ES-I3 (cell line): ENCODE results near the gene NTS.

Source experiments
- H3K36me3 ChIP-seq: 2 replicates; pipeline ENCODE4 v1.6.1; 2013; ENCODE audit warnings: mild to moderate bottlenecking, low read length, control low read depth, moderate library complexity; ENCODE audit not compliant: insufficient read depth
- H3K4me1 ChIP-seq: 2 replicates; pipeline ENCODE4 v1.6.1; 2013; ENCODE audit warnings: mild to moderate bottlenecking, control low read depth, low read length; ENCODE audit not compliant: insufficient read depth
- H3K9ac ChIP-seq: 2 replicates; pipeline ENCODE4 v1.6.1; 2013; ENCODE audit warnings: low read depth, mild to moderate bottlenecking, low read length, moderate library complexity
- H3K9me3 ChIP-seq: 2 replicates; pipeline ENCODE4 v1.6.1; 2013; ENCODE audit warnings: mild to moderate bottlenecking, low read length, moderate library complexity; ENCODE audit not compliant: control insufficient read depth, insufficient read depth

NTS gene

DNA sequence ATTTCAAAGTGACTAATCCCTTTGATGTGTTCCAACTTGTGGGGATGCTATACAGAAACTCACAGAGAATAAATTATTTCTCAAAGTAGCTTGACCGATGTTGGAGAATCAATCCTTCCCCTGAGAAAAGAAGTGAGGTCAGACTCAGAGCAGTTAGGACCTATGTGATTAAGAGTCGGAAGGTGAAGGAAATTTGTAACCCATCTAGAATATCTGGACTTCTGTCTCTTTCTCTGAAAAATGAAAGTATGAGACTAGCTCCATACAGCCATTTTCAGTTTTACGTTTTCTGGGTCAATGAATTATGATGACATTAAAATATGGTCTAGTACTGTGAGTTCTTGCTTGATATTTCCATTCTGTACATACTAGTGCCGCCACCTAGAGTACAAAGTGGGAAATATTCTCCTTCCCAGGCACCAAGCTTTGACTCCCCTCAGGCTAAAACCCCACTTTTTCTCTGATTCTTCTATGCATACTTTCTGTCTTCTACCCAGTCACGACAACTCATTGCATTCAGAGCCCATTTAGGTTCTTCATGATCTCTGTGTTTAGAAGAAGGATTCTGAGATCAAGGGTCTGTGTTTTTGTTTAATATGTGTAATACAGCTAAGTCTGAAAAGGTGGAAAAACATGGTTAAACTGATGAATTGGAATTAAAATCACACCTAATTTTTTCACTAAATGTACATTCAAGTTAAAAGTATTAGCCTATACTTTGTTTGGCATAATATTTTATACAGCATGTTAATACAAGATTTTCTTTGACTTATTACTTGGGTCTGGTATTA lies 6.9 kb upstream of the NTS start:
- Histone ChIP-seq H3K9me3 (no peaks in the 10 kb centered on the region; the same call in 1 of the 2 replicates), H3K4me1 (no peaks in the 10 kb centered on the region), H3K36me3 (no peaks in the 10 kb centered on the region), H3K9ac (no peak overlapping the region)

DNA sequence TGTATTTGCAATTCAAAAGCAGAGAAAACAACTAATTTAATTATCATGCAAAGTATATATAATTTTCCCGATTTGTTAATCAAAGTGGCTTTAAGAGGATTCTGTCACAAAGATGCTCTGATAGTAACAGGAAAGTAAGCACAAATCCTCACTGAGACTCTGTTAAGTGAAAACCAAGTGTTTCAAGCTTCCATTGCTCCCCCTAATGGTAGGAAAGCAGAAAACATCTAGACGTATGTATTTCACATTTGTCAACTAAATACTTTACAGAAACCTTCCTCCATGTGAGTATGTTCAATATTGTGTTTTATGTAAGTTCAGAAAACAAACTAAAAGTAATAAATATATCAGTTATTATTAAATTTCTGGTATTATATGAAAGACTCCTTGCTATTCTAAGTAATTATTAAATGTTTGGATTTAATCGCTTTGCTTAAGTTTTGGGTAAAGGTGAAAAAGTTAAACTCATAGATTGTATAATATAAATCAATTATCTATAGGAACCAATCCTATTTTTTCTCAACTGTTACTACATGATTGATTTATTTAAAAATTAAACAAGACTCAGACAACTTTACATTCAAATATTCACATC lies 1.5 kb upstream of the NTS start:
- no peaks in the 10 kb centered on the region; the same call in 1 of the 2 replicates for H3K9me3 ChIP-seq
- H3K9ac ChIP-seq, result no peak overlapping the region
- H3K4me1 ChIP-seq, result no peaks in the 10 kb centered on the region
- no peaks in the 10 kb centered on the region for H3K36me3 ChIP-seq

DNA sequence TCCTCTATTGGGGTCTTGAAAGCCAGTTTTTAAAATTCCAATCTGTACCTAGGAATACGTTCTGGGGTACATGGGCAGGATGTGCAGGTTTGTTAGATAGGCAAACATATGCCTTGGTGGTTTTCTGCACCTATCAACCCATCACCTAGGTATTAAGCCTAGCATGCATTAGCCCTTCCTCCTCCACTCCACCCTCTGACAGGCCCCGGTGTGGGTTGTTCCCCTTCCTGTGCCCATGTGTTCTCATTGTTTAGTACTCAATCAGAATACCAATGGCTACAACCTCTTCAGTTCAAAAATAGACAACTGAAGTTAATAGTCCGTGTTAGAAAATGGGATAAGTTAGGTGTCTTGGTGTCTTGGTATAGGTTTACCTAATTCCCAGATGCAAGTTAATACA lies 3.4 kb downstream of the NTS start:
- H3K4me1 ChIP-seq, result no peaks in the 10 kb centered on the region
- H3K9ac ChIP-seq, result no peak overlapping the region
- no peaks in the 10 kb centered on the region for H3K36me3 ChIP-seq
- H3K9me3 ChIP-seq, result no peaks in the 10 kb centered on the region

DNA sequence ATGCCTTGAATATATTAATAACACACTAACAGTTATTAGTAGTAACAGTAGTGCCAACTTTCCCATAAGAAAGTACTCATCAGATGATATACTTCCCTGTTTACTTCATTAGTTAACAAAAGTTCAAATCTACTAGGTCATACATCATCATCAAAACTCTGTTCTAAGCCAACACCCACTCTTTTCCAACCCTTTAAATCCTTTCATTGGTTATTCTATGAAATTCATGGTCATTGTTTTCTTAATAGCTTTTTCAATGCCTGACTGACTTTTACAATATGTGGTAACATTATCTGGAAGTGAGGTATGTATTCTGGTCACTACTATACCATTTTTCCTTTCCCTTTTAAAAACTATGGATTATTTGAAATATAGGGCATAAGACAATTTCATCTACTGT lies 9.7 kb downstream of the NTS start:
- Histone ChIP-seq H3K4me1 (no peaks in the 10 kb centered on the region), H3K9me3 (no peaks in the 10 kb centered on the region), H3K36me3 (no peaks in the 10 kb centered on the region), H3K9ac (no peak overlapping the region)

DNA sequence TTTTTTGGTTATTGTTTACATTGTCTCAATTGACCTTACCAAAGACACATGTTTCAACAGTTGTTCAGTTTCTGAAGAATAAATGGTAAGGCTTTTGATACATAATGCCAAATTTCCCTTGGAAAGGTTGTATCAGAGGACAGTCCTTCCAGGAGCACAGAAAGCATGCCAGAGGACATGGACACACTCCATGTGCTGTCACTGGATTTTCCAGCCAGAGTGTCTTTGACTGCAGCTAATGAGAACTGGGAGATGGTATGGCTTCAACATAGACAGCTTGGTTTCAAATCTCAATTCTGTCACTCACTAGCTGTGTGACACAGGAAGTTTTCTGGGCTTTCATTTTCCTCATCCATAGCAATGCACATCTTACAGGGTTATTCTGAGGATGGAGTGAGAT lies 20.6 kb downstream of the NTS start:
- peaks cover 4% of the 10 kb centered on the region; the same call in 1 of the 2 replicates for H3K4me1 ChIP-seq
- 0 out of 2 replicates have a peak, but pooled peaks cover 4% of the 10 kb centered on the region for H3K9me3 ChIP-seq
- no peaks in the 10 kb centered on the region for H3K36me3 ChIP-seq
- no peak overlapping the region for H3K9ac ChIP-seq

DNA sequence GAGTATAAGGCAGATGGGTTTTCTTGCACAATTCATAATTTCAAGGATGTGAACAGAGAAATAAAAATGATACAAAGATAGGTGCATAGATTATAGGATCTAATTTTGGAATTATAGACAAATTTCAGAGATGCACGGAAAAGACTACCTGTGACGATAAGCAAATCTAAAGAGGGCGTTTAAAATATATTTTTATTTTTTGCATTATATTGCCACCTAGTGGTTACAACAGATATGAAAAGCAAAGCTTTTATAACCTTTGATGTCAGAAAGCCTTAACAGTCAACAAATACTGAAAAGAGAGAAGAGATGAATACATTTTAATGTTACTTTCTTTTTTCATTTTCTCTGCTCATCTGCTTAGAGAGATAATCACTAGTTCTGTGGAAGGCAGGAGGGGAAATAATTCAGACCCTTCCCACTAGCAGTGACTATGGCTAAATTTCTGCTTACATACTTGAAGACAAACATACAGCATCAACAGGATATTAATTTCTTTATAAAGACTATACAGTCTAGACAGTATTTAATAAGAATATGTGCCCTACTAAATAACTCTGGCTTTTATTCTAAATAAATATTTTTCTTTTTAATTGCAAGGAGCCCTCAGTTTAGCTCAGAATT lies 46.3 kb downstream of the NTS start:
- Histone ChIP-seq H3K36me3 (no peaks in the 10 kb centered on the region), H3K9me3 (no peaks in the 10 kb centered on the region), H3K9ac (no peak overlapping the region), H3K4me1 (no peaks in the 10 kb centered on the region; the same call in 1 of the 2 replicates)

DNA sequence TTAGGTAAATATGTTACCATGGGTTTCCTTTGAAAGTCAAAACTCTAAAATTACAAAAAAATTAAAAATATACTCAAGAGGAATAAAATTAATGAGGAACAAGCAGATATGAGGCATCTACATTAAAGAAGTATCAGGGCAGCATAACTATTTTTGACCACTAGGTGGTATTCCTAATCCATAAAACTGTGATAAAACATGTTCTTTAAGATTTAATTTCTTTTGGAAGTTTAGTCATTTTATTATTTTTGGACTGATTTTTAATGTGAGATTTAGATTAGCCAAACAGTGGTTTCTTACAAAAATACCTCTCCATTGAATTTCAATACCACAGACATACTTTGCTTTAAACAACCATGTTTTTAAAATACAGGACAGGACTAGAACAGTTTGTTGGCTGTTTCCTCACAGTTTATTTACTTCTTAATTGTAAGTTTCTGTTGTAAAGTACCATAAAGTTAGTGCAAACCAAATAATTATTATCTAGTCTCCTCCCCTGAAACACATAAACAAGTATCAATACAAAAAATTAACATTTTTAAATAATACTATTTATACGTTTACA lies 49.8 kb downstream of the NTS start:
- Histone ChIP-seq H3K9ac (no peak overlapping the region), H3K36me3 (no peaks in the 10 kb centered on the region), H3K4me1 (no peaks in the 10 kb centered on the region; the same call in 1 of the 2 replicates), H3K9me3 (peaks cover 6% of the 10 kb centered on the region)

DNA sequence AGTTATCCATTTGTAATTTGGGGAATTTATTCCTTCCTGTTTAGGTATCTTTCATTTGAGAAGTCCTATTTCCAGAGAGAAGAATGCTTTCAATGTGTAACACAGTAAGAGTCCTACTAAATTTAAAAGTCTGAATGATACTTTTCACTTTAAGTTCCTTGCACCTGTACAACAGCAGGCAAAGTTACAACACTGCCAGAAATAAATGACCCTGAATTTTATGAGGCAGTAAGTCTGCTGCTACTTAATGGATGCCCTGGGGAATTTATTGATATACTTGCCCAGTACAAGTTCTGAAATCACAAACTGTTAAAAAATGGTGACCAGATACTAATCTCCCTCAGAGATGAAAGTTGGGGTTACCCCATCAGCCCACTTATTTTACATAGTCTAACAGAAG lies 53.1 kb downstream of the NTS start:
- H3K9ac ChIP-seq, result no peak overlapping the region
- no peaks in the 10 kb centered on the region for H3K36me3 ChIP-seq
- H3K4me1 ChIP-seq, result no peaks in the 10 kb centered on the region; the same call in 1 of the 2 replicates
- H3K9me3 ChIP-seq, result peaks cover 8% of the 10 kb centered on the region
